ENCODE measurements around the gene OPRM1.
"Not testable (repeated sequence)": the region's sequence is repeated elsewhere in the genome, so short reads cannot be mapped to it uniquely, and the experiment has no call there.

The OPRM1 gene

DNA sequence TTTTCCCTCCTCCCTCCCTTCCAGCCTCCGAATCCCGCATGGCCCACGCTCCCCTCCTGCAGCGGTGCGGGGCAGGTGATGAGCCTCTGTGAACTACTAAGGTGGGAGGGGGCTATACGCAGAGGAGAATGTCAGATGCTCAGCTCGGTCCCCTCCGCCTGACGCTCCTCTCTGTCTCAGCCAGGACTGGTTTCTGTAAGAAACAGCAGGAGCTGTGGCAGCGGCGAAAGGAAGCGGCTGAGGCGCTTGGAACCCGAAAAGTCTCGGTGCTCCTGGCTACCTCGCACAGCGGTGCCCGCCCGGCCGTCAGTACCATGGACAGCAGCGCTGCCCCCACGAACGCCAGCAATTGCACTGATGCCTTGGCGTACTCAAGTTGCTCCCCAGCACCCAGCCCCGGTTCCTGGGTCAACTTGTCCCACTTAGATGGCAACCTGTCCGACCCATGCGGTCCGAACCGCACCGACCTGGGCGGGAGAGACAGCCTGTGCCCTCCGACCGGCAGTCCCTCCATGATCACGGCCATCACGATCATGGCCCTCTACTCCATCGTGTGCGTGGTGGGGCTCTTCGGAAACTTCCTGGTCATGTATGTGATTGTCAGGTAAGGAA is at the start of gene OPRM1:
OPRM1 (plus strand) TSS at position 10 of the 612 bp plus-strand sequence; CDS start at position 315, 305 bp downstream.
- DNase-seq = peak; percentile 25 to 36

DNA sequence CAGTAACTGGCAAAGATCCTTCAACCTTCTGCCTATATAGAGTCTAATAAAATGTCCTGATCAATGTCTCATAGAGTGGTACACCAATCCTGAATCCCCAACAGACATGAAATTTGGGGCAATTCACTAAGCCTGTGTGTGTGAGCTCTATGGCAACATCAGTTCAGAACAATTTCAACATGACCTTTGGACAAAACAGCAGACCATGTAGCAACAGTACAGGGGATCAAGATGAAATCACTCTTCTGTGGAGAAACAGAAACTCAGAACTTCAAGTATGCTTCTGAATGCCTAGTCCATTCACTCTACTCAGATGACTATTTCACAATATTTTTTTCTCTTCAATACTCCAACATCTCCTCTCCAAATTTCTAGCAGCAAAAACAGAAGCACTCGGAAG is 49.1 kb upstream of the OPRM1 start:
- DNase-seq = no peak

DNA sequence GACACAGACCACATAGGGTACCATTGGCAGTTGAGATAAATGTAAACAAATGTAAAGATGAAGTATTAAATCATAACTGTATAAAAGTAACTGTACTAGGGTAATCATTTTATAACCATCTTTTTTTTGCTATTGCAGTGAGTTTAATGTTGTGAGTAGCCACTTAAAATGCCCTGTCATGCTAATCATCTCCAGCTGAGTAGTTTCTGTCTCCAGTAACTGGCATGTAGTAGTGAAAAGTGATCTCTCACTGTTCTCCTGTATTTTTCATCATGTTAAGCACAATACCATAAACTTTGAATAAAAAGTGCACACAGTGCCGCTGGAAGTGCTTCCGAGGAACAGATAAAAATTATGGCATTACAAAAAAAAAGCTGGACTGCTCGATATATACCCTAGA is 45.0 kb upstream of the OPRM1 start:
- DNase-seq = no peak

DNA sequence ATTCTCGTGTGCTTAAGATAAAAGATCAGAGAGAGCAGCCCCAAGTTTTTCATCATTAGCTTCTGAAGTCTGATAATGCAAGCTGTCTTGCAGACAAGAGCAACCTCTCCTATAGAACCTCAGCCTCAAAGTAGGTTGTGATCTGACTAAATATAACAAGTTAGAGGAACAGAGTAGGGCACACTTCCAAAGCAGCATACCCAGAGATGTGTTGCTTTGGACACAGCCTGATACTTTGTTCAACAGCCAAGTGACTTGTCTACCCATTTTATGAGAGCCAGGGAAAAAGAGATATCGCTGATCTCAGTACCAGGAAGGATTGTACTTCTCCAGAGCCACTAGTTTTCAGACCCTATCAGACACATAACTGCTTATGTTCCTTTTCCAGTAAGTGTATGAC is 44.2 kb upstream of the OPRM1 start:
- no peak for DNase-seq

DNA sequence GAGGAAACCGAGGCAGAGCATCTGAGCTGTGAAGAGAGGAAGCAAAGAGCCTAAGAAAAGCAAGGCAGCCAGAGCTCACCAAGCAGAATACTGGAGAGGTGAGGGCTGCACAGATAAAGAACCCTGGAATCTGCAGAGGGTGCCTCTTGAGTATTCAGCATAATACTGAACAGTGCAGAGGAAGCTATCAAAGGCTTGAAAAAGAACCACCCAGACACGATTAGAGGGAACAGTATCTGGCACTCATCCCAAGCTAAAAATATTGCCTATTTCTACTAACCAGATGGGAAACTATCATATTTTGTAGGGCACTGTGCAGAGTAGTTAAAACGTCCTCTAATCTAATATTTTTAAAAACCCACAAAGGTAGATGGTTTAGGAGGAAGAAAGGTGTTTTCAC is 41.8 kb upstream of the OPRM1 start:
- DNase-seq = no peak

GRCh38 chr6:154001494-154002285 is 37.4 kb upstream of the OPRM1 start:
- DNase-seq = no peak

DNA sequence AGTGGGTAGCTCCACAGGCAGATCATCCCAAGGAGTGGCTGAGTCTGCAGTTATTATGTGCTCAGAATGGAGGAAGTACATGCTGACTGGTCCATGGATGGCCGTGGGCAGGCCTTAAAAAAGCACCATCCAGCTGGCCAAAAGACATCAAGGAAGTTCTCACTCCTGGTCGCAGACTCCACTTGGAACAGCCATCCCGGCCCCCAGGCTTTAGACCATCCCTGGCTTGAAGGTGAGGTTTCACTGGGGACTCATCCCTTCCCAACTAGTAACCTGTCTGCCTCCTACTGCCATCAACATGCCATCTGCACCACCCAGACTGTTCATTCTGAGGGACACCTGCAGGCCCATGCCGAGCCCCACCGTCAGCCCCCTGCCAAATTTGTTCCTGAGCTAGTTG is 36.1 kb upstream of the OPRM1 start:
- DNase-seq = no peak

DNA sequence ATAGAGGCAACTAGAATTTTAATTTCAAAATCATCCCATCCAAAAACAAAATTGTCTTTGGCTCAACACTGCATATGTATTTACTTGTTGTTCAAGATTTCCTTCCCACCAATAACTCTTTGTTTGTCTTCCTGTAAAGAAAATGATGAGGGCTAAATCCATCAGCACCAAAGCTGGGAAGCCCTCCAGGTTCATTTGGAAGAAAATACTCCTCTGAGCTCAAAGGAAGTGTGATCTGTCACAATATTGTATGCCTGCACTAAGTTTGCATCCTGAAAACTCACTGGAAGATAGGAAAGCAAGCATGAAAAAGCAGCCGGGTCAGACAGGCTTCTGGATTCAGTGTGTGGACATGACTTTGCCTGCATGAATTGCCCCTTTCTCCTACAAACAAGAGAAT is 28.7 kb upstream of the OPRM1 start:
- DNase-seq = no peak

GRCh38 chr6:154012852-154013251 is 26.2 kb upstream of the OPRM1 start:
- DNase-seq = no peak

DNA sequence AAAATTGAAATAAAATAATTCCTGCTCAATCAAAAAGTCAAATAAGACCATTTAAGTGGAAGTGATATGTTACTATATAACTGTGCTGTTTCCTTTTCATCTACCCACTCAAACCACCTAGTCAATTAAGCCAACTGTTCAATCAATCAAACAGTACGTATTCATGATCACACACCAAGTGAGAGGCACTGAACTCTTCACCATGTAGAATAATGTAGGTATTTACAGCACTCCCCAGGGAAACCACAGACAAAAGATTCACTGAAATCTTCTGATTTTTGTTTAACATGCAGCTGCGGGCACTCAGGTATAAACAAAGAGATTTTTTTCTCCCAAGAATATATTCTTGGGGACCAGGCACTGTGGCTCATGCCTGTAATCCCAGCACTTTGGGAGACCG is 21.3 kb upstream of the OPRM1 start:
- no peak for DNase-seq

DNA sequence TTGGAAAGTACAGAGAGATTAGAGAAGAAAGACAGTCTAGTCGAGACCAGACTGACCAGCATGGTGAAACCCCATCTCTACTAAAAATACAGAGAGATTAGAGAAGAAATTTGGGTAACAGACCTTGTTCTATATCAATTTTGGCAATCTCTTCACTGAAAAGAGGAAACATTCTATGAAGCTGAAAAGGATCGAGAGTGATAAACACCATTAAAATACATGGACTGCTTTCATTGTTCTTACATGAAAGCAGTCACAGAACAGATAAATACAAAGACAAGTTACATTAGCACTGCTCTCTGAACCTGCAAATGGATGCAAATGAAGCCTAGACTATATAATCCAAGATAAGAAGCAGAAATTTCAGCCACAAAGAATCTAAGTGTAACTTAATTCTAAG is 8.4 kb upstream of the OPRM1 start:
- DNase-seq = no peak

GRCh38 chr6:154041001-154041400 is 2.0 kb downstream of the OPRM1 start:
- no peak for DNase-seq

- DNase-seq = no peak
These were observed 14.1 kb downstream of the OPRM1 start for GRCh38 chr6:154053141-154053540.

- DNase-seq = no peak
These were observed 17.5 kb downstream of the OPRM1 start for GRCh38 chr6:154056536-154056935.

DNA sequence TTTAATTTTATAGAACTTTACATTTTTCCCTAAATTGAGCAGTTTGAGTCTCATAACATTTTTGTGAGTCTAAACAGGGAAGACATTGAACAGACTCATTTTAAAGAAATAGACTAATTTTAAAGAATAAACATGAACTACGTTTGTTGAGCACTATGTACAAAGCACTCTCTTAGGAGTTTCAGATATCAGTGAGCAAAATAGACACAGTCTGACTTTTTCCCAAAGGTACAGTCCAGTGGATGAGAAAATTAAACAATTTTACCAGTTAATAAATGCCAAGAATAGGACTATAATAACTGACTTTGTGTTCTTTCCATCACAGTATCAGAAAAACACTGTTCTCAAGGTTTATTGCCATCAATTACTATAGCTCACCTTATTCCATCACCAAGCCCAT is 18.1 kb downstream of the OPRM1 start:
- no peak for DNase-seq

DNA sequence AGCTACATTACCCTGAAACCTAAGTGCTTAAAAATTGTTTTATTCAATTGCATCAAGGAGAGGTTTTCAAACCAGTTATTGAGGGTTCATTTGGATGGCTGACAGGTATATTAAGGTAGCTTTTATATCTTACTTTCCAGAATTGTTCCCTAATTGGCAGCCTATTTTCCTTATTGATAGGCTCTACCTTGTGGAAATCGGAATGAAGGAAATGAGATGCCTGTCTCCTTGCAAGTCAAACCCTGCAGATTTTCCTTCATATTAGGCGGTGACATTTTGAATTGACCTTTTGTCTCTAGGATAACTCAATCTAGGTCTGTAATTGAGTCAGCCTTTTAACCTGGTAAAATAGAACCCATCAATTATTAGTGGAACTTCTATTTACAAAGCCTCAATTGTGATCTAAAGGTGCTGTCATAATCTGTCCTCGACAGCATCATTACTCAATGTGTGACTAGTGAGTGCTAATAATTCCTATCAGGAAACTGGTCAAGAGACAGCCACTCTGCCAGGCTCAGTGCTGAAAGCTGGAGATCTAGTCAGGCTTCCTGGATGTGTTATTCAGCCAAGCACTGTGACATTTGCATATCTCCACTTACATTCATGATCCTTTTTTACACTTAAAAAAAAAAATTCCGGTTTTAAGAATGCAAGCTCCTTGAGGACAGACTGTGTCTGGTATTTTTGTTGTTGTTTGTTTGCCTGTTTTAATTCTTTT is 20.1 kb downstream of the OPRM1 start:
- no peak for DNase-seq

GRCh38 chr6:154060076-154060475 is 21.0 kb downstream of the OPRM1 start:
- DNase-seq = no peak

DNA sequence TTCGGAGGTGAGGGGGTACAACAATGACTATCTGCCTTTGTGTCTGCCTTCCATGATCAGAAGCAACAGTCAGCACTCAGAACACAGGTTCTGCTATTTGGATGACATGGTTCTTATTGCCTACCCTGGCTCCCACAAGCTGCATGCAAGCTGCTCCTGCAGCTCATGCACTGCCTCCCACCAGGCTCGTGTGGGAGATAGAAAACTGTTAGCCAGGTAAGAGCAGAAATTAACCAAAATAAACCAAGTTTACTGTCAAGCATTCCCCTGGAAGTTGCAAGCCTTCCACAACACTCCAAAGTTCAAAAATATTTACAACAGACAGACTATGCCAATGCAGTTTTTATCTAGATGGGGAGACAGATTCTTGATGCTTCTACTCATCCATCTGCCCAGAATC is 31.0 kb downstream of the OPRM1 start:
- no peak for DNase-seq

GRCh38 chr6:154070657-154071056 is 31.6 kb downstream of the OPRM1 start:
- DNase-seq = no peak

DNA sequence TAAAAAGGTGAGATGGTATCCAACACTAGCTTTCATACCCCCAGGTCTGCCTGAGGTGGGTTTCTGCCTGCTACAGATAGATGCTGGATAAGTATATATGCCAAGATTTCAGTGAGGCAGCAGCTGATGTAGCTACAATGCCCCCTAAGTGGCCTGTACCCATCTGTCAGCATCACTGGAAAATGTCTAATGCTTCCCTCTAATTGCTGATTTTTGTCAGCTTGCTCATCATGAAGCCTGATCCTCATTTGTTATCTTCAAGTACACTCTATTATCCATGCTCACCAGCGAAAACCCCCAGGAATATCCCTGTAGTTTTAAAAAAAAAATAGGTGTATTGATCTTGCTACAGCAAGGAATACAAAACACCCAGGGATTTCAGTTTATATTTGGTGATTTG is 32.2 kb downstream of the OPRM1 start:
- no peak for DNase-seq

DNA sequence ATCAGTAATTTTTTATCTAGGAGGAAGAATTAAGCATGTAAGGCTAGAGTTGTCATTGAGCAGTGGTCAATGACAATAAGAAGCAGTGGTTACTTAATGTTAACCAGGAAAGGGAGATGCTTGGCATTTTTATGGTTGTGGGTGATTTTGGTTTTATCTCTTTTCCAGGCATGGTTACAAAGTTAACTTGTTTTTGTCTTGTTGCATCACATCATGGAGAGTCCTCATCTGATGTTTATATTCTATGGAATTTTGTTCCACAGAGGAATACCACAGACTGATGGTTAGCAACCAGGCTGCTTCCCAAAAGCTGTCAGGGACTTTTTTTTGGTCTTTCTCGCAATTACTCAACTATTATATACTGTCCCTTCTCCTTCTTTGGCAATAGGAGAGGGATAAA is 32.7 kb downstream of the OPRM1 start:
- no peak for DNase-seq

DNA sequence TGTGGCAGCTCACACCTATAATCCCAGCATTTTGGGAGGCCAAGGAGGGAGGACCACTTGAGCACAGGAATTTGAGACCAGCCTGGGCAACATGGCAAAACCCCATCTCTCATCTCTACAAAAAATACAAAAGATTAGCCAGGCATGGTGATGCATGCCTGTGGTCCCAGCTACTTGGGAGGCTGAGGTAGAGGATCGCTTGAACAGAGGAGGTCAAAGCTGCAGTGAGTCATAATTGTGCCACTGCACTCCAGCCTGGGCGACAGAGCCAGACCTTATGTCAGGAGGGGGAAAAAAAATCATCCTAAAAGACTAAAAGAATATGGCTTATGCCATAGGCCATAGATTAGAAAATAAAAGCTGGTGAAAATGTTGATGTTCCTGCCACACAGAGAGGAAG is 39.6 kb downstream of the OPRM1 start:
- DNase-seq = not testable (repeated sequence)

DNA sequence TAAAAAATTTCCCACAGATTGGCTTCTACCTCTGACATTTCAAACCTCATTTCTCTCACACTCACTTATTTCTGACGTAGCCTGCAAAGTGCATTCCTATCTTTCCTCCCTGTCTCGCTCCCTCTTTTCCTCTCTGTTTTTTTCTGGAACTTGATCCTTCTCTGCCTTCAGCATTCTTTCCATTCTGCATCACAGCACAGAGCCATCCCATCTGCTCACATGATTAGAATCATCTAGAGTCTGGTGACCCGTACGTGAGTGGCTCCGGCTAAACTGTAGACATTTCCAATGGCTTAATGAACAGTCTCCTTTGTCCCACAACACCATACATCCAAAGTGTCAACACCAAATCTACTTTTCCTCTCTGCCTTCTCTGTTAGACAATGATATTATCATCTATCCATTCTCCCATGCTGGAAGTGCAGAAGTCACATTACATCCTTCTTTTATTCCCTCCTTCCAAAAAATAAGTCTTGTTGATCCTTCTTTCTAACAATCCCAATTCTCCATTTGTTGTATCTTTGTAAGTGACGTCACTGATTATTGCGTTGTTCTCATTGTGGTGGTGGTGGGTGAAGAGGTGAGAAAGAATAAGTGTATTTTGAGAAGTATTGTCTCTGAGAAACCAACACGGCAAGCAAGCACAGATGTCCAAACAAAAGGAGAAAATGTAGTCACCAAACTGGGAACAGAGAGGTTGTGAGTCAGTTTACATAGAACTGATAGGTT is 41.6 kb downstream of the OPRM1 start:
- DNase-seq = no peak
